Measurements from ENCODE around the gene HELZ.

HELZ gene

GRCh38 chr17:67082107-67082506 is 162.9 kb downstream of the HELZ start:
- DNase-seq (ENCODE audit: low spot score): no peak

GRCh38 chr17:67080804-67081203 is 164.2 kb downstream of the HELZ start:
- DNase-seq (ENCODE audit: low spot score): peak; percentile 41

- DNase-seq (ENCODE audit: low spot score): no peak
Observed at GRCh38 chr17:67079491-67079890, 165.5 kb downstream of the HELZ start.

GRCh38 chr17:67078292-67078691 is 166.7 kb downstream of the HELZ start:
- no peak for DNase-seq (ENCODE audit: low spot score)

- DNase-seq (ENCODE audit: low spot score): no peak
Observed at GRCh38 chr17:67076290-67076689, 168.7 kb downstream of the HELZ start.

GRCh38 chr17:67074781-67075180 is 170.2 kb downstream of the HELZ start:
- no peak for DNase-seq (ENCODE audit: low spot score)

GRCh38 chr17:67072885-67073284 is 172.1 kb downstream of the HELZ start:
- no peak for DNase-seq (ENCODE audit: low spot score)

GRCh38 chr17:67071595-67071994 is 173.4 kb downstream of the HELZ start:
- DNase-seq (ENCODE audit: low spot score): no peak

- DNase-seq (ENCODE audit: low spot score): no peak
Observed at GRCh38 chr17:67069603-67070136, 175.3 kb downstream of the HELZ start.

GRCh38 chr17:67068999-67069398 is 176.0 kb downstream of the HELZ start:
- no peak for DNase-seq (ENCODE audit: low spot score)

GRCh38 chr17:67067571-67068482 is 177.2 kb downstream of the HELZ start:
- no peak for DNase-seq (ENCODE audit: low spot score)

GRCh38 chr17:67066717-67067116 is 178.3 kb downstream of the HELZ start:
- no peak for DNase-seq (ENCODE audit: low spot score)

- DNase-seq (ENCODE audit: low spot score): no peak
Observed at GRCh38 chr17:67063141-67063540, 181.9 kb downstream of the HELZ start.

GRCh38 chr17:67059372-67059771 is 185.6 kb downstream of the HELZ start:
- DNase-seq (ENCODE audit: low spot score): no peak

GRCh38 chr17:67058036-67058435 is 187.0 kb downstream of the HELZ start:
- DNase-seq (ENCODE audit: low spot score): no peak

- DNase-seq (ENCODE audit: low spot score): no peak
Observed at GRCh38 chr17:67056746-67057490, 188.1 kb downstream of the HELZ start.

GRCh38 chr17:67055811-67056745 is 188.9 kb downstream of the HELZ start:
- DNase-seq (ENCODE audit: low spot score): no peak

- no peak for DNase-seq (ENCODE audit: low spot score)
Observed at GRCh38 chr17:67055041-67055443, 190.0 kb downstream of the HELZ start.

- DNase-seq (ENCODE audit: low spot score): no peak
Observed at GRCh38 chr17:67054608-67055007, 190.4 kb downstream of the HELZ start.

- DNase-seq (ENCODE audit: low spot score): no peak
Observed at GRCh38 chr17:67054011-67054591, 190.9 kb downstream of the HELZ start.

GRCh38 chr17:67053438-67054000 is 191.5 kb downstream of the HELZ start:
- no peak for DNase-seq (ENCODE audit: low spot score)

All from SK-N-DZ (cell line).